ENCODE results near the gene NECAP2. TPM values are rescaled to one million over a fixed set of nuclear protein-coding genes. Genes with fewer than 3 reads are reported as not detected.
A peak's percentile ranks its signal among the peaks of the same experiment; 100 is the strongest.

NECAP2 gene
- polyA plus RNA-seq, 3 donors: 78.9 to 223 (median 183) TPM

DNA sequence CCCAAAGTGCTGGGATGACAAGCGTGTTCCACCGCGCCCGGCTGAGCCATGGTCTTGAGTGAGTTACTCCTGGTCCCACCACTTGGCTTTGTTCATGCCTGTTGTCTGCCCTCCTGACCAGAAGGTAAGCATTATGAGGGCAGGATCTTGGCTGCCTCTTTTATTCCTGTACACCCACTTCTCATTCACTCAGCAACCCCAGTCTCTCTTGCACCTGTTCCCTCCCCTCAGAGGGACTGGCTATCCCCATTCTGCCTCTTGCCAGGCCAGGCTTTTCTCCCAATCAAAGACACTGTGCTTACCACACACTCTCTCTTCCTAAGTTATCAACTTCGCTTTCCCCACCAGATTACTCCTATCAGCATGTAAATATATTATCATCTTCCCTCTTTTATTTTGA lies 29.7 kb upstream of the NECAP2 start:
- Histone ChIP-seq H2AFZ (ENCODE audit: insufficient read depth, low read depth, low read length, poor library complexity, severe bottlenecking) (no peak overlapping the region), H3K79me2 (ENCODE audit: insufficient read depth, low read length) (no peaks in the 10 kb centered on the region), H3K36me3 (replicated peaks in 1 of 2; ENCODE audit: control insufficient read depth in 1 of 2, insufficient read depth in 2 of 2, low read length in 2 of 2) (no peaks in the 10 kb centered on the region), H3K27me3 (ENCODE audit: control insufficient read depth in 2 of 2, insufficient read depth in 2 of 2, low read length in 2 of 2) (no peaks in the 10 kb centered on the region), H3K4me2 (replicated peaks; ENCODE audit: extremely low read depth, low read length, poor library complexity, severe bottlenecking) (no peak overlapping the region), H3K9ac (ENCODE audit: insufficient read depth, low read length, poor library complexity, severe bottlenecking) (no peak overlapping the region), H3K4me3 (replicated peaks in 1 of 3; ENCODE audit: low read depth in 2 of 3, low read length in 3 of 3) (no peak overlapping the region), H4K20me1 (ENCODE audit: insufficient read depth, low read length) (no peaks in the 10 kb centered on the region), H3K9me3 (replicated peaks in 1 of 2; ENCODE audit: control insufficient read depth in 1 of 2, insufficient read depth in 1 of 2, low read length in 2 of 2) (no peaks in the 10 kb centered on the region), H3K4me1 (ENCODE audit: control insufficient read depth in 1 of 2, insufficient read depth in 2 of 2, low read length in 2 of 2) (no peaks in the 10 kb centered on the region), H3K27ac (ENCODE audit: low read depth in 1 of 2, low read length in 2 of 2) (no peak overlapping the region)
- TF ChIP-seq, protein P1, sequence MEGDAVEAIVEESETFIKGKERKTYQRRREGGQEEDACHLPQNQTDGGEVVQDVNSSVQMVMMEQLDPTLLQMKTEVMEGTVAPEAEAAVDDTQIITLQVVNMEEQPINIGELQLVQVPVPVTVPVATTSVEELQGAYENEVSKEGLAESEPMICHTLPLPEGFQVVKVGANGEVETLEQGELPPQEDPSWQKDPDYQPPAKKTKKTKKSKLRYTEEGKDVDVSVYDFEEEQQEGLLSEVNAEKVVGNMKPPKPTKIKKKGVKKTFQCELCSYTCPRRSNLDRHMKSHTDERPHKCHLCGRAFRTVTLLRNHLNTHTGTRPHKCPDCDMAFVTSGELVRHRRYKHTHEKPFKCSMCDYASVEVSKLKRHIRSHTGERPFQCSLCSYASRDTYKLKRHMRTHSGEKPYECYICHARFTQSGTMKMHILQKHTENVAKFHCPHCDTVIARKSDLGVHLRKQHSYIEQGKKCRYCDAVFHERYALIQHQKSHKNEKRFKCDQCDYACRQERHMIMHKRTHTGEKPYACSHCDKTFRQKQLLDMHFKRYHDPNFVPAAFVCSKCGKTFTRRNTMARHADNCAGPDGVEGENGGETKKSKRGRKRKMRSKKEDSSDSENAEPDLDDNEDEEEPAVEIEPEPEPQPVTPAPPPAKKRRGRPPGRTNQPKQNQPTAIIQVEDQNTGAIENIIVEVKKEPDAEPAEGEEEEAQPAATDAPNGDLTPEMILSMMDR (IDR thresholded peaks at IDR 0.05): no peak
- 97% methylated on average over 4 of the region's 5 CpGs for WGBS (ENCODE audit: insufficient coverage)
- intact Hi-C loops (cut with micrococcal nuclease): no loop called here
- Mint-ChIP-seq H3K27me3 (ENCODE audit: low read depth in 3 of 3) (peaks cover 0 to 5% (median 3%) of the 10 kb centered on the region in 3 donors), H3K9me3 (peaks cover 0 to 1% (median 0%) of the 10 kb centered on the region in 7 donors), H3K4me3 (no peak overlapping the region), H3K4me1 (no peaks in the 10 kb centered on the region), H3K36me3 (no peaks in the 10 kb centered on the region), H3K27ac (peak overlapping the region in 1 of 7 donors; percentile 17)
- no peak for DNase-seq

DNA sequence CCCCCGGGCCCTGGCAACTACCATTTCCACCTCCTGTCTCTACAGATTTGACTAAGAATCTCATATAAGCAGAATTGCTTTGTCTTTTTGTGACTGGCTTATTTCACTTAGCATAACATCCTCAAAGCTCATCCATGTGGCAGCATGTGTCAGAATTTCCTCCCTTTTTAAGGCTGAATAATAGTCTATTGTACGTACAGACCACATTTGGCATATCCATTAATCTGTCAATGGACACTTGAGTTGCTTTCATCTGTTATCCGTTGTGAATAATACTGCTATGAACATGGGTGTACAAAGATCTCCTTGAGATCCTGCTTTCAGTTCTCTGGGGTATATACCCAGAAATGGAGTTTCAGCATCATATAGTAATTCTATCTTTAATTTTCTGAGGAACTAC lies 27.3 kb upstream of the NECAP2 start:
- Mint-ChIP-seq H3K27me3 (ENCODE audit: low read depth in 3 of 3) (peaks cover 0 to 5% (median 3%) of the 10 kb centered on the region in 3 donors), H3K4me3 (no peak overlapping the region), H3K36me3 (no peaks in the 10 kb centered on the region), H3K9me3 (peaks cover 0 to 1% (median 0%) of the 10 kb centered on the region in 7 donors), H3K4me1 (no peaks in the 10 kb centered on the region), H3K27ac (no peak overlapping the region)
- Histone ChIP-seq H3K4me1 (ENCODE audit: control insufficient read depth in 1 of 2, insufficient read depth in 2 of 2, low read length in 2 of 2) (no peaks in the 10 kb centered on the region), H4K20me1 (ENCODE audit: insufficient read depth, low read length) (no peaks in the 10 kb centered on the region), H3K79me2 (ENCODE audit: insufficient read depth, low read length) (no peaks in the 10 kb centered on the region), H3K36me3 (replicated peaks in 1 of 2; ENCODE audit: control insufficient read depth in 1 of 2, insufficient read depth in 2 of 2, low read length in 2 of 2) (no peaks in the 10 kb centered on the region), H3K9ac (ENCODE audit: insufficient read depth, low read length, poor library complexity, severe bottlenecking) (no peak overlapping the region), H3K4me3 (replicated peaks in 1 of 3; ENCODE audit: low read depth in 2 of 3, low read length in 3 of 3) (no peak overlapping the region), H3K27me3 (ENCODE audit: control insufficient read depth in 2 of 2, insufficient read depth in 2 of 2, low read length in 2 of 2) (no peaks in the 10 kb centered on the region), H3K4me2 (replicated peaks; ENCODE audit: extremely low read depth, low read length, poor library complexity, severe bottlenecking) (no peak overlapping the region), H3K9me3 (replicated peaks in 1 of 2; ENCODE audit: control insufficient read depth in 1 of 2, insufficient read depth in 1 of 2, low read length in 2 of 2) (no peaks in the 10 kb centered on the region), H3K27ac (ENCODE audit: low read depth in 1 of 2, low read length in 2 of 2) (no peak overlapping the region), H2AFZ (ENCODE audit: insufficient read depth, low read depth, low read length, poor library complexity, severe bottlenecking) (no peak overlapping the region)
- 91% methylated on average over 1 of the region's 3 CpGs for WGBS (ENCODE audit: insufficient coverage)
- TF ChIP-seq, protein P1 (IDR thresholded peaks at IDR 0.05): no peak
- intact Hi-C loops (cut with micrococcal nuclease): no loop called here
- no peak for DNase-seq

All from CD14-positive monocyte (primary cell).